Activated naive CD4-positive, alpha-beta T cell (primary cell): Measurements from ENCODE around the gene NNT.
"Not testable (repeated sequence)": the region's sequence is repeated elsewhere in the genome, so short reads cannot be mapped to it uniquely, and the experiment has no call there.

Experiments
- DNase-seq, 4 experiments: peaks; one replicate each; lab custom pipeline; 2025; lab: John Stamatoyannopoulos, UW

Gene NNT

GRCh38 chr5:43664501-43665040, 61.6 kb downstream of the NNT start:
- DNase-seq, result no peak

- DNase-seq, result not testable (repeated sequence)
Observed at GRCh38 chr5:43665749-43666148, 62.8 kb downstream of the NNT start.

DNA sequence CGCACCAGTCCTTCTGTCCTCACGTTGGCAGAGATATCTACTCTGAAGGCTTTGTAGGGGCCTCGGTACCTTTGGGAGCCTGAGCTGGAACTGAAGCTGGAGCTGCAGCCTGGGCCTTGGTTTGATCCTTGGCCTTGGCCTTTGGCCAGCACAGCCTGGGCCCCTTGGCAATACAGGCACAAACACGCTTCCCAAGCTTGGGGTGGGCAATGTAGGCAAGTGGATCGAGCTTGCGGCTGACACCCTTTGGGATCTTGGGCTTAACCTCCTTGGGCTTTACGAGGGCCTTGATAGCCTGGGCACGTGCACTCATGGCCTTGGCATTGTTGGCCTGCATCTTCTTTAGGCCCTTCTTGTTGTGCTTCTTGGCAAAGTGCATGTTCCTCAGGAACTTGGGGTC, 63.7 kb downstream of the NNT start:
- not testable (repeated sequence) for DNase-seq

DNA sequence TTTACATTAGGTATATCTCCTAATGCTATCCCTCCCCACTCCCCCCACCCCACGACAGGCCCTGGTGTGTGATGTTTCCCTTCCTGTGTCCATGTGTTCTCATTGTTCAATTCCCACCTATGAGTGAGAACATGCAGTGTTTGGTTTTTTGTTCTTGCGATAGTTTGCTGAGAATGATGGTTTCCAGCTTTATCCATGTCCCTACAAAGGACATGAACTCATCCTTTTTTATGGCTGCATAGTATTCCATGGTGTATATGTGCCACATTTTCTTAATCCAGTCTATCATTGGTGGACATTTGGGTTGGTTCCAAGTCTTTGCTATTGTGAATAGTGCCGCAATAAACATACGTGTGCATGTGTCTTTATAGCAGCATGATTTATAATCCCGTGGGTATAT, 64.4 kb downstream of the NNT start:
- not testable (repeated sequence) for DNase-seq

- DNase-seq, result no peak
Observed at GRCh38 chr5:43674536-43674935, 71.6 kb downstream of the NNT start.

GRCh38 chr5:43675357-43675756, 72.4 kb downstream of the NNT start:
- no peak for DNase-seq

DNA sequence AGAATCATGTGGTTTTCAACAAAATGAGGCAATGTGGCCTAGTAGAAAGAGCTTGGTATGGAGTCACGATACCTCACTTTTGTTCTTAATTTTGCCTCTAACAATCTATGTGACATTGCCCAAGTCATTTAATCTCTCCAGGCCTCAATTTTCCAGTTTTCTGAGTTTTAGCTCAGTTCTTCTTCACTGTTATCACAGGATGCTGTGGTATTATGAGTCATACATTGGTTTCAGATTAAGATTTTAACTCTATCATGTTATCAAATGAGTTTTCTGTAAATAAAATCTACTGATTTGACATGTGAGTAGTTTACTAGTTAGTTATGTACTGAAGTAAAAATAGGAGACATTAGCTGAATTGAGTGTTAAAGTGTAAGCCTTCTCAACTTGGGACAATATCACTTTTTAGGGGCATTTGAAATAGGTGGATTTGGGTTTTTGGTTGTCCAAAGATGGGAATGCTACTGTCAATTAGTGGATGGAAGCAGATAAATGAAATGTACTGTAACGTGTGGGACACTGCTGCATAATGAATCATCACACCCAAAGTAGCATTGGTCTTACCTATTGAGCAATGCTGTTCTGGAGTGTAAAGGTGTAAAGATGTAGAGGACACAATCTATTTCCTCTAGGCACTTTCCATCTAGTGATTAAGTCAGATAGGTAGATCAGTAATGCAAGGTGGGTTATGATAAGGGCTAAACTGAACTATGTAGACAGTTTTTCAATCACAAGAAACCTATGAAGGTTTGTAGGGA, 73.3 kb downstream of the NNT start:
- DNase-seq, result no peak

DNA sequence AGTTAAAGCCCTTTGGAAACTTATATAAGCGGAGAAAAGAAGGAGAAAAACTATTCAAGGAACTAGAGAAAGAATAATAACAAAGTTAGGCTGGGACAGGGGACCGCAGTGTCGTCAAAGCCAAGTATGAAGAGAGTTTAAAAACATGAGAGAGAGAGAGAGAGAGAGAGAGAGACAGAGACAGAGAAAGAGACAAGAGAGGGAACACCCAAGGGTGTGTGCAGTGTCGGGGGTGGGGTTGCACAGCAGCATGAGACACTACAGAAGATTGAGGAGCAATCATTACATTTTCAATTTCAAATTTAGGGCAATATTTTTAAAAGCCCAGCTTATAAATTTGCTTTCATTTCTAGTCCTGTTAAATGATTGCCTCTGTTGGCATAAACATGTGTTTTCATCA, 74.3 kb downstream of the NNT start:
- no peak for DNase-seq

GRCh38 chr5:43679214-43679613, 76.2 kb downstream of the NNT start:
- DNase-seq, result no peak

DNA sequence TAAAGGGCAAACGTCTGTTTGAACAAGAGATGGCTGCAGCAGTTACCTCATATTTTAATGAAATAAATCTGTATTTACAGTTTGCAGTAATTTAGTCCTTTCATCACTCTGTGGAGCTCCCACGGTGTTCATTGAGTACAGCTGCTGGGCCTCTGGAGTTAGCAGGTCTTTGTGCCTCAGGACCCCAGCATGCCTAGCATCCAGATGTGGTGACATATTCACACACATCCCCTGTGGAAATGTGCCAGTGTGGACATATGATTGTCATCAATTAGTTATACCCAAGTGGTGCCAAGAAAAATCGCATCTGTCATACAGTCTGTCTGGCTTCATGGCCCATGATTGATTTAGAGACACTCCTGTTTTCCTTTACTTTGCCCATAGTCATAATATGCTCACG, 77.3 kb downstream of the NNT start:
- DNase-seq, result no peak

DNA sequence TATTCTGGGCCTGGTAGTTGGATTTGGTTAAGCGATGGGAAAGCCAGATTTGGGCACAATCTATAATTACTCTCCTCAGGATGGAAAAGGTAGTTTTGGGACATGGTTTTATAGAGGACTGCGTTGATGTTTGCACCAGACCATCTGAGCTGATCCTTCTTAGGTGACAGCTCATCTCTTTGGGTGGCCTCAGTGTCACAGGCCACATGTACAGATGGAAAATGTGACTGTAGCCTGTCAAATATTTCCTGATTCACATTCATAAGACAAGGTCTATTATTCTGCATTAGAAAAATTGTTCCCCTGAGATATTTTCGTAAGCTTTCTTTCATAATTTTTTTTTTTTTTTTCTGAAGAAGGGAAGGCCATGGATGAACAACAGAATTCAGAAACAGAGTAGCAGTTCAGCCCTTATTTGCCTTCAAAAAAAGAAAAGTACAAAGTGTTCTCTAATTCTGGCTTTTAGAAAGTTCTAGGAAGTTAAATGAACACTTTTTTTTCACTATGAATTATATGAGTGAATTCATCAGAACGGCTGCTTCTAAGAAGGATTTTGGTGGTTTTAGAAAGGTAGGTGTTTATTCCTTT, 81.0 kb downstream of the NNT start:
- DNase-seq, result no peak

- no peak for DNase-seq
Observed at GRCh38 chr5:43685252-43685950, 82.4 kb downstream of the NNT start.

DNA sequence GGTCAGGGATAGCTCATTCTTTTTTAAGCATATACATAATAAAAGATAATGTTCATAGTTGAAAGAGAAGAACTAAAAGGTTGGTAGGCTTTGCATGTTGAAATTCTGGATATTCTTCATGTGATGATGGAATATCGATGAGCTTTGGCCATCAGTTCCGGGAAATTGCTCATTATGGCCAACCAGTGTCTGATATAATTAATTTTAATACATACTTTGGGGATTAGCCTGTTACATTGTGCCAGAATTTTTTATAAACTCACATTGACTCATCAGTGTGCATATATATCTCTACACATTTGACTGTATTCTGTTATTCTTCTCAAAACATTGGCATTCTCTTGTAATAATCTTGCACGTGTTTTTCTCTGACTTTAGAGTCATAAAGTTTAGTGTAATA, 84.3 kb downstream of the NNT start:
- no peak for DNase-seq

GRCh38 chr5:43691275-43691674, 88.3 kb downstream of the NNT start:
- no peak for DNase-seq

- DNase-seq, result no peak
Observed at GRCh38 chr5:43691893-43692292, 88.9 kb downstream of the NNT start.

- DNase-seq, result no peak
Observed at GRCh38 chr5:43693411-43693810, 90.4 kb downstream of the NNT start.

DNA sequence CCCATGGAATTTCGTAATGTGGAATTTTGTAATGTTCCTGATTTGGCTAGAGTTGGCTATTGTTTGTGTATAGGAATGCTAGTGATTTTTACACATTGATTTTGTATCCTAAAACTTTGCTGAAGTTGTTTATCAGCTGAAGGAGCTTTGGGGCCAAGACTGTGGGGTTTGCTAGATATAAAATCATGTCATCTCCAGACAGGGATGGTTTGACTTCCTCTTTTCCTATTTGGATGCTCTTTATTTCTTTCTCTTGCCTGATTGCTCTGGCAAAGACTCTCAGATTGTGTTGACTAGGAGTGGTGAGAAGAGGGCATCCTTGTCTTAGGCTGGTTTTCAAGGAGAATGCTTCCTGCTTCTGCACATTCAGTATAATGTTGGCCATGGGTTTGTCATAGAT, 91.0 kb downstream of the NNT start:
- no peak for DNase-seq

DNA sequence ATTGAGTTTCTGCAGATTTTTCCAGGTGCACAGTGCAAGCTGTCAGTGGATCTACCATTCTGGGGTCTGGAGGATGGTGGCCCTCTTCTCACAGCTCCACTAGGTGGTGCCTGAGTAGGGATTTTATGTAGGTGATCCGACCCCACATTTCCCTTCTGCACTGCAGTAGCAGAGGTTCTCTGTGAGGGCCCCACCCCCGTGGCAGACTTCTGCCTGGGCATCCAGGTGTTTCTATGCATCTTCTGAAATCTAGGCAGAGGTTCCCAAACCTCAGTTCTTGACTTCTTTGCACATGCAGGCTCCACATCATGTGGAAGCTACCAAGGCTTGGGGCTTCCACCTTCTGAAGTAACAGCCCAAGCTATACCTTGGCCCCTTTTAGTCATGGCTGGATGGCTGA, 93.5 kb downstream of the NNT start:
- not testable (repeated sequence) for DNase-seq

GRCh38 chr5:43699910-43700309, 96.9 kb downstream of the NNT start:
- DNase-seq, result no peak

DNA sequence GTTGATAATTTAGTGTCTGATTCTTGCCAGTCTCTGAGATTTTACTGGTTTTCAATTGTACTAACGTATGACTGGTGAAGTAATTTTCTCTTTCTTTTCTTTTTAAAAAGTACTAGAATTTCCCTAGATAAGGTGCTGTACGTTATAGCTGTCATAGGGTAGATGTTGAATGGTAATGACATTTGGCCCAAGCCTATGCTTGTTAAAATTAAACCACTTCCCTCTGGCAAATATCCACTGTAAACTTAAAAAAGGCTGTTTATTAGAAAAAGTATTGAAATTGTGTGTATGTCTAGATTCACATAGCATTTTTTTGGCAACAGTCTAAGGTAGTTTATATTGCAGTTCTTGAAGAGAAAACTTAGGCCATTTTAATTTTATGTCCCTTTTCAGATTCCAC, 97.6 kb downstream of the NNT start:
- DNase-seq, result no peak

DNA sequence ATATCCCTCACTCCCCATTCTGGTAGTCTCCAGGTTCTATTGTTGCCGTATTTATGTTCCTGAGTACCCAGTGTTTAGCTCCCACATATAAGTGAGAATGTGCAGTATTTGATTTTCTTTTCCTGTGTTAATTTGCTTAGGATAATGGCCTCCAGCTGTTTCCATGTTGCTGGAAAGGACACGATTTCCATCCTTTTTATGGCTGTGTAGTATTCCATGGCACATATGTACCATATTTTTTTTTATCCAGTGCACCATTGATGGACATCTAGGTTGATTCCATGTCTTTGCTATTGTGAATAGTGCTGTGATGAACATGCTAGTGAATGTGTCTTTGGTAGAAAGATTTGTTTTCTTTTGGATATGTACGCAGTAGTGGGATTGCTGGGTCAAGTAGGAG, 98.2 kb downstream of the NNT start:
- DNase-seq, result no peak

- DNase-seq, result no peak
Observed at GRCh38 chr5:43702293-43702692, 99.3 kb downstream of the NNT start.

DNA sequence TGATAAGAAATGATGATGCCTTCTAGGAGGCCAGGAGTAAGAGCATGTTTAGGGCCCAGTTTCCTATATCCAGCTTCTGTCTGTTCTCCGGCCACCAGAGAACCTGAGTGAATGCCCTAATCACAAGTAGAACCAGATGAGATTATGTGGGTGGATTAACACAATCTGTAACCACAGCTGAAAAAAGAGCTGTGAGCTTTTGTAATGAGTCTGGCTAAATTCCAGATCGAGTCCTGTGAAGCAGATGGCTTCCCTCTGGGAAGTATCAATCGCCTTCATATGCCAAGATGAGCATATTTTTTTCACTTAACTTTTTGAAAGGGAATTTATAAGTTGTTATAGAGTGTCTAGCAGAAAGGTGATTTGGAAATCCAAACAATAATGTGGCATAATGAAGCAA, 99.8 kb downstream of the NNT start:
- DNase-seq, result no peak
